Progenitor cell of endocrine pancreas (in vitro differentiated cells): ENCODE data around the gene INAVA. TPM values are rescaled to one million over a fixed set of nuclear protein-coding genes. Genes with fewer than 3 reads are reported as not detected.
A peak's percentile ranks its signal among the peaks of the same experiment; 100 is the strongest.

Experiments used
- DNase-seq: peaks from one replicate; pipeline ENCODE4 v3.0.0; 2021; ENCODE audit warnings: low spot score; ENCODE audit not compliant: unreplicated experiment
- H3K27ac Mint-ChIP-seq: 2 replicates; pipeline ENCODE4 v1.8.0; 2021; ENCODE audit warnings: mild to moderate bottlenecking, moderate library complexity, mixed read lengths
- H3K27me3 Mint-ChIP-seq: 2 replicates; pipeline ENCODE4 v1.8.0; 2021; ENCODE audit warnings: mixed read lengths
- H3K36me3 Mint-ChIP-seq: 2 replicates; pipeline ENCODE4 v1.8.0; 2022; ENCODE audit warnings: mixed read lengths; ENCODE audit not compliant: insufficient read depth
- H3K4me1 Mint-ChIP-seq: 2 replicates; pipeline ENCODE4 v1.8.0; 2021; ENCODE audit warnings: low read depth, mixed read lengths
- H3K4me3 Mint-ChIP-seq: 2 replicates; pipeline ENCODE4 v1.8.0; 2021; ENCODE audit warnings: low read depth, mild to moderate bottlenecking, moderate library complexity, mixed read lengths
- H3K9me3 Mint-ChIP-seq: 2 replicates; pipeline ENCODE4 v1.8.0; 2021; ENCODE audit warnings: low read depth, mixed read lengths
- CTCF ChIP-seq: fragments of 200-600 bp; sonication (generic); IDR thresholded peaks from one replicate; pipeline ENCODE4 v1.5.0; 2021; ENCODE audit warnings: antibody characterized with exemption, mild to moderate bottlenecking; ENCODE audit not compliant: unreplicated experiment
- long read RNA-seq: library from polyadenylated mRNA; unstranded; transcript quantifications from one replicate; pipeline ENCODE4 v2.0.0, GENCODE V29; 2020
- total RNA-seq: library from RNA; stranded (reverse); gene quantifications from 2 replicates; pipeline ENCODE4 v1.2.1, GENCODE V29; 2021

The INAVA gene
- 82.9 and 84.2 TPM in 2 replicates for total RNA-seq
- long read RNA-seq, partial matches to known transcripts: 15 of 17 reads
- long read RNA-seq, other reads (novel, unspliced or antisense): 2 of 17 reads

GRCh38 chr1:200894712-200895442 lies at the start of gene INAVA:
TSS of gene INAVA (plus strand) at chr1:200894900. CDS start at chr1:200898401, 3,501 bp downstream.
- peaks cover 11% of the 10 kb centered on the region for H3K36me3 Mint-ChIP-seq
- H3K27ac Mint-ChIP-seq: peak within 1 kb of the TSS; percentile 99
- no peaks in the 10 kb centered on the region for H3K9me3 Mint-ChIP-seq
- peaks cover 59% of the 10 kb centered on the region for H3K4me1 Mint-ChIP-seq
- no peak for DNase-seq
- no peak for TF ChIP-seq CTCF
- peak within 1 kb of the TSS; percentile 85 for H3K4me3 Mint-ChIP-seq
- H3K27me3 Mint-ChIP-seq: no peaks in the 10 kb centered on the region

GRCh38 chr1:200845360-200845759 lies 49.3 kb upstream of the INAVA start:
- no peak overlapping the region for H3K27ac Mint-ChIP-seq
- no peak for TF ChIP-seq CTCF
- no peaks in the 10 kb centered on the region for H3K27me3 Mint-ChIP-seq
- no peak for DNase-seq
- no peaks in the 10 kb centered on the region for H3K9me3 Mint-ChIP-seq
- no peaks in the 10 kb centered on the region for H3K4me1 Mint-ChIP-seq
- H3K4me3 Mint-ChIP-seq: no peak overlapping the region
- H3K36me3 Mint-ChIP-seq: peaks cover 12% of the 10 kb centered on the region

GRCh38 chr1:200846398-200846797 lies 48.3 kb upstream of the INAVA start:
- Mint-ChIP-seq H3K27me3 (no peaks in the 10 kb centered on the region), H3K4me3 (no peak overlapping the region), H3K27ac (no peak overlapping the region), H3K9me3 (no peaks in the 10 kb centered on the region), H3K36me3 (peaks cover 15% of the 10 kb centered on the region), H3K4me1 (no peaks in the 10 kb centered on the region)
- no peak for TF ChIP-seq CTCF
- no peak for DNase-seq

GRCh38 chr1:200849430-200849829 lies 45.3 kb upstream of the INAVA start:
- Mint-ChIP-seq H3K4me1 (no peaks in the 10 kb centered on the region), H3K4me3 (no peak overlapping the region), H3K27ac (no peak overlapping the region), H3K36me3 (peaks cover 19% of the 10 kb centered on the region), H3K27me3 (no peaks in the 10 kb centered on the region), H3K9me3 (no peaks in the 10 kb centered on the region)
- DNase-seq: no peak
- TF ChIP-seq CTCF: no peak

- no peak overlapping the region for H3K4me3 Mint-ChIP-seq
- no peak overlapping the region for H3K27ac Mint-ChIP-seq
- H3K9me3 Mint-ChIP-seq: no peaks in the 10 kb centered on the region
- no peaks in the 10 kb centered on the region for H3K27me3 Mint-ChIP-seq
- no peak for TF ChIP-seq CTCF
- no peak for DNase-seq
- no peaks in the 10 kb centered on the region for H3K4me1 Mint-ChIP-seq
- H3K36me3 Mint-ChIP-seq: peaks cover 19% of the 10 kb centered on the region
These were observed 44.1 kb upstream of the INAVA start for GRCh38 chr1:200850554-200850953.
